Ovary (tissue), 3 donors: ENCODE data around the gene OR51A2.

ENCODE experiments used
- CTCF ChIP-seq, 3 donors: fragments of 450-650 bp in 2 of 3; fragments of 200-600 bp in 1 of 3; IDR thresholded peaks; one replicate each; pipeline versions ENCODE4 v1.5.1 to v1.8.0; 2016 to 2022; ENCODE audit warnings: antibody characterized with exemption in 3 of 3, mild to moderate bottlenecking in 1 of 3
- EP300 ChIP-seq: sonication (generic); formaldehyde crosslinking; IDR thresholded peaks from one replicate; pipeline ENCODE4 v1.6.1; 2017; ENCODE audit warnings: antibody characterized with exemption
- POLR2A ChIP-seq: fragments of 450-650 bp; IDR thresholded peaks from one replicate; pipeline ENCODE4 v1.6.1; 2017; ENCODE audit warnings: antibody characterized with exemption, mild to moderate bottlenecking, moderate library complexity
- donor health status: DM: no; HTN: no; CAD: no.

- TF ChIP-seq CTCF (IDR thresholded peaks at IDR 0.05) (no peak), EP300 (no peak), POLR2A (no peak)
Observed at GRCh38 chr11:4960877-4961276, 5.4 kb upstream of the OR51A2 start.
